Liver (tissue), 3 donors: Measurements from ENCODE around the gene PKP1.

Experiments used
- CTCF ChIP-seq: fragments of 150-350 bp; IDR thresholded peaks from 2 replicates; pipeline ENCODE4 v1.5.1; 2017; ENCODE audit warnings: improper control_type of control experiment, low read depth, low read length; ENCODE audit not compliant: missing input control
- GABPA ChIP-seq, 2 donors: IDR thresholded peaks in 1 of 2; conservative IDR thresholded peaks in 1 of 2; 2 replicates each; pipeline ENCODE4 v1.6.1; 2016; ENCODE audit warnings: antibody characterized with exemption in 2 of 2, mild to moderate bottlenecking in 1 of 2, moderate library complexity in 1 of 2
- JUND ChIP-seq, 2 donors: IDR thresholded peaks; 2 replicates each; pipeline ENCODE4 v1.6.1; 2016; ENCODE audit warnings: antibody characterized with exemption in 2 of 2
- MAX ChIP-seq: IDR thresholded peaks from 2 replicates; pipeline ENCODE4 v1.6.1; 2016; ENCODE audit warnings: antibody characterized with exemption
- REST ChIP-seq: IDR thresholded peaks from 2 replicates; pipeline ENCODE4 v1.6.1; 2016; ENCODE audit warnings: antibody characterized with exemption, mild to moderate bottlenecking
- SP1 ChIP-seq: IDR thresholded peaks from 2 replicates; pipeline ENCODE4 v1.6.1; 2018; ENCODE audit warnings: antibody characterized with exemption, mild to moderate bottlenecking
- TAF1 ChIP-seq: conservative IDR thresholded peaks from 2 replicates; pipeline ENCODE4 v1.6.1; 2016; ENCODE audit warnings: antibody characterized with exemption, mild to moderate bottlenecking
- YY1 ChIP-seq: IDR thresholded peaks from 2 replicates; pipeline ENCODE4 v1.6.1; 2016; ENCODE audit warnings: antibody characterized with exemption, mild to moderate bottlenecking
- donor health status: healthy.
- donor health status: healthy.

GRCh38 chr1:201283836-201284553 is 689 bp downstream of the PKP1 start:
- no peak for TF ChIP-seq CTCF
- no peak for TF ChIP-seq REST
- TF ChIP-seq YY1, result no peak
- no peak for TF ChIP-seq JUND (IDR thresholded peaks at IDR 0.05)
- TF ChIP-seq TAF1, result no peak
- no peak for TF ChIP-seq MAX
- TF ChIP-seq GABPA (IDR thresholded peaks at IDR 0.05 in 1 of 2, conservative IDR thresholded peaks at IDR 0.05 in 1 of 2), result no peak
- no peak for TF ChIP-seq SP1
